ENCODE results near the gene TMSB4X. TPM values are rescaled to one million over a fixed set of nuclear protein-coding genes. Genes with fewer than 3 reads are reported as not detected.
A peak's percentile ranks its signal among the peaks of the same experiment; 100 is the strongest.

TMSB4X gene
- total and polyA plus RNA-seq, 2 of the 8 experiments (the other 6 are each of a cell fraction or from before 2014, with no cell fraction given) = 2,063 to 2,112 TPM

GRCh38 chrX:13000301-13000811 lies 25.4 kb downstream of the TMSB4X start:
- Histone ChIP-seq H3K27ac (ENCODE audit: low read depth, low read length) (no peak overlapping the region), H3K4me2 (ENCODE audit: insufficient read depth in 1 of 2, low read depth in 2 of 2, low read length in 2 of 2) (no peak overlapping the region), H4K5ac (ENCODE audit: insufficient read length, low read depth, low read length) (no peak overlapping the region), H3K9me3 (ENCODE audit: insufficient read depth in 2 of 2, low read depth in 1 of 2, low read length in 1 of 2) (no peaks in the 10 kb centered on the region), H3K79me1 (ENCODE audit: low read depth, low read length) (no peaks in the 10 kb centered on the region), H2AFZ (ENCODE audit: low read length) (peak overlapping the region; percentile 85), H2BK120ac (replicated peaks; ENCODE audit: low read depth, low read length) (peak overlapping the region; percentile 33), H2AK5ac (ENCODE audit: low read depth, low read length) (no peak overlapping the region), H3K9ac (replicated peaks in 1 of 4; ENCODE audit: extremely low read depth in 1 of 4, low read depth in 3 of 4, low read length in 3 of 4) (no peak overlapping the region), H3K18ac (ENCODE audit: extremely low read depth, low read length) (no peak overlapping the region; the same call in 1 of the 2 replicates), H3K56ac (replicated peaks; ENCODE audit: insufficient read length, low read depth, low read length) (no peak overlapping the region), H2BK12ac (ENCODE audit: low read depth, low read length) (no peak overlapping the region), H3K14ac (ENCODE audit: insufficient read length) (no peak overlapping the region), H4K20me1 (replicated peaks in 1 of 2; ENCODE audit: control insufficient read depth in 1 of 2, insufficient read depth in 2 of 2, low read length in 2 of 2) (no peaks in the 10 kb centered on the region), H3K36me3 (ENCODE audit: control insufficient read depth in 2 of 4, insufficient read depth in 4 of 4, low read length in 3 of 4) (no peaks in the 10 kb centered on the region), H3K4me3 (ENCODE audit: extremely low read depth in 1 of 4, insufficient read depth in 2 of 4, low read depth in 3 of 4, low read length in 4 of 4) (no peak overlapping the region), H3K23ac (ENCODE audit: insufficient read length) (no peak overlapping the region), H3K23me2 (ENCODE audit: low read depth, low read length) (no peaks in the 10 kb centered on the region), H2BK5ac (ENCODE audit: low read depth, low read length) (no peak overlapping the region), H2BK15ac (ENCODE audit: low read length) (no peak overlapping the region), H2BK20ac (ENCODE audit: low read length) (no peak overlapping the region), H4K8ac (ENCODE audit: extremely low read depth, insufficient read depth, low read length) (no peak overlapping the region; the same call in 1 of the 2 replicates), H3K4ac (replicated peaks; ENCODE audit: insufficient read length, low read depth, low read length) (no peak overlapping the region), H3K27me3 (replicated peaks in 1 of 4; ENCODE audit: control insufficient read depth in 3 of 4, extremely low read depth in 1 of 4, insufficient read depth in 3 of 4, low read length in 3 of 4) (no peaks in the 10 kb centered on the region), H3K4me1 (replicated peaks in 1 of 4; ENCODE audit: control insufficient read depth in 3 of 4, insufficient read depth in 4 of 4, low read length in 3 of 4) (peaks cover 0 to 7% (median 0%) of the 10 kb centered on the region in 4 experiments; a peak in 3 of 7 replicates), H4K91ac (replicated peaks; ENCODE audit: insufficient read length, low read length) (no peak overlapping the region), H3K79me2 (ENCODE audit: control insufficient read depth in 1 of 2, insufficient read depth in 2 of 2, low read length in 2 of 2) (no peaks in the 10 kb centered on the region)
- no peak for FAIRE-seq
- POLR2A ChIA-PET (ENCODE audit: partially characterized antibody) = interaction anchor here (3.4 kb wide), 1 partner anchor 24 kb away, joined by 10 read pairs; no protein-coding TSS in a partner anchor
- CTCF ChIA-PET (ENCODE audit: partially characterized antibody) = no interaction called here
- WGBS, 2 experiments (ENCODE audit: extremely low coverage in 1 of 2, insufficient coverage in 1 of 2, insufficient read length in 1 of 2, insufficient replicate concordance in 2 of 2, low coverage in 1 of 2, low lambda C conversion rate in 2 of 2, missing lambda C conversion rate in 1 of 2) = 74% methylated on average over 8 of the region's 8 CpGs; no CpG with 5 or more reads in 1 of the 2 experiments
- no peak for DNase-seq (ENCODE audit: low read depth in 1 of 2, low spot score in 2 of 2)

Measured in H1 (cell line).